Measurements from ENCODE around the gene CRHR1. TPM values are rescaled to one million over a fixed set of nuclear protein-coding genes. Genes with fewer than 3 reads are reported as not detected.

The CRHR1 gene
- total RNA-seq, 1 donor from 2014 or later: not detected

DNA sequence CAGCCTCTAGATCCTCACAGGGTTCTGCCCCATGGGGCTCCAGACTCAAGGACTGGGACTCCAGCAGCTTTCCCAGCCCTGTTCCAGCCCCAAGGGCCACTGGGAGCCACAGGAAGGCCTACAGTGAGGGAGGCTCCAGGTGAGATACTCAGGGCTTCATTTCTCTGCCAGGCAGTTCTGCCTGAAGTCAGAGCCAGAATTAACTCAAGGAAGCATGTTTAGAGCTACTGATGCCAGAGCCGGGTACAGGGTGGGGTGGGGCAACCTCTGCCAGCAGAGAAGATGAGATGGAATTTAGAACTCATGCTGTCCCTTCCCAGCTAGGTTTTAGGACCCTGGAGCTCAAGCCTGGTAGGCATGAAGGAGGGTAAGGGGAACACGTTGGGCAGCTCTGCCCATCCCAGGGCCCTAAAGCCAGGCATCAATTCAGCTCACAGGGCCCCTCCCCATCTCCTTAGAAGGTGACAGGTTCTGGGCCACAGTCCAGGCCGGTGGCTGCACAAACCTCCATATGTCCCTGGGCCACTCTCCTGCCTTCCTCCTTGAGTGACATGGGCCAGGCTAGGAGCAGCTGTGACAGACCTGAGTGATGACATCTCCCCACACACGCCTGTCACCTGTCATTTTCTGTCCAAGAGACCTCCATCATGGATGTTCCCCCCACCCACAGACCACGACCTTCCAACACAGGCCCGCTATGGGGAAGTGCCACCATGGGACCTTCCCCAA lies 36.1 kb downstream of the CRHR1 start:
- TF ChIP-seq, protein P1, sequence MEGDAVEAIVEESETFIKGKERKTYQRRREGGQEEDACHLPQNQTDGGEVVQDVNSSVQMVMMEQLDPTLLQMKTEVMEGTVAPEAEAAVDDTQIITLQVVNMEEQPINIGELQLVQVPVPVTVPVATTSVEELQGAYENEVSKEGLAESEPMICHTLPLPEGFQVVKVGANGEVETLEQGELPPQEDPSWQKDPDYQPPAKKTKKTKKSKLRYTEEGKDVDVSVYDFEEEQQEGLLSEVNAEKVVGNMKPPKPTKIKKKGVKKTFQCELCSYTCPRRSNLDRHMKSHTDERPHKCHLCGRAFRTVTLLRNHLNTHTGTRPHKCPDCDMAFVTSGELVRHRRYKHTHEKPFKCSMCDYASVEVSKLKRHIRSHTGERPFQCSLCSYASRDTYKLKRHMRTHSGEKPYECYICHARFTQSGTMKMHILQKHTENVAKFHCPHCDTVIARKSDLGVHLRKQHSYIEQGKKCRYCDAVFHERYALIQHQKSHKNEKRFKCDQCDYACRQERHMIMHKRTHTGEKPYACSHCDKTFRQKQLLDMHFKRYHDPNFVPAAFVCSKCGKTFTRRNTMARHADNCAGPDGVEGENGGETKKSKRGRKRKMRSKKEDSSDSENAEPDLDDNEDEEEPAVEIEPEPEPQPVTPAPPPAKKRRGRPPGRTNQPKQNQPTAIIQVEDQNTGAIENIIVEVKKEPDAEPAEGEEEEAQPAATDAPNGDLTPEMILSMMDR (IDR thresholded peaks at IDR 0.05; ENCODE audit: insufficient read depth, low read length, severe bottlenecking): no peak
- FAIRE-seq (no peak), DNase-seq (ENCODE audit: low read depth) (no peak)
- no peaks in the 10 kb centered on the region for H3K36me3 ChIP-seq (ENCODE audit: control insufficient read depth, insufficient read depth, low read length)
- peaks cover 2% of the 10 kb centered on the region for H3K27me3 ChIP-seq (ENCODE audit: control insufficient read depth, insufficient read depth, low read length)
- no peak overlapping the region for H3K4me3 ChIP-seq (ENCODE audit: low read depth, low read length)

DNA sequence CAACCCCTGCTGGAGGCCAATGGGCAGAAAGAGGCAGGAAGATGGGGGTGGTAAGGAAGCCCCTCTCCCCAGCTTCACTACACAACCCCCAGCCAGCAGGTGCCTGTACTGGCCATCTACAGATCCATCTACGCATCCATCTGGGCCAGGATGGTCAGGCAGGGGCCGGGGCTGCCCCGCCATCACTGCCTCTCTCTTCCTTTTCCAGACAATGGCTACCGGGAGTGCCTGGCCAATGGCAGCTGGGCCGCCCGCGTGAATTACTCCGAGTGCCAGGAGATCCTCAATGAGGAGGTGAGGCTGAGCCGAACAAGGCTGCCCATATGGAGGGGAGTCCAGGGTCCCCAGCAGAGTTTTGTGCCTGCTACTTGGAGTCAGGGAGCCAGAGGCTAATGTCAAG lies 37.0 kb downstream of the CRHR1 start:
- FAIRE-seq (no peak), DNase-seq (ENCODE audit: low read depth) (no peak)
- H3K4me3 ChIP-seq (ENCODE audit: low read depth, low read length): no peak overlapping the region
- peaks cover 2% of the 10 kb centered on the region for H3K27me3 ChIP-seq (ENCODE audit: control insufficient read depth, insufficient read depth, low read length)
- no peaks in the 10 kb centered on the region for H3K36me3 ChIP-seq (ENCODE audit: control insufficient read depth, insufficient read depth, low read length)
- TF ChIP-seq, protein P1 (IDR thresholded peaks at IDR 0.05; ENCODE audit: insufficient read depth, low read length, severe bottlenecking): no peak

DNA sequence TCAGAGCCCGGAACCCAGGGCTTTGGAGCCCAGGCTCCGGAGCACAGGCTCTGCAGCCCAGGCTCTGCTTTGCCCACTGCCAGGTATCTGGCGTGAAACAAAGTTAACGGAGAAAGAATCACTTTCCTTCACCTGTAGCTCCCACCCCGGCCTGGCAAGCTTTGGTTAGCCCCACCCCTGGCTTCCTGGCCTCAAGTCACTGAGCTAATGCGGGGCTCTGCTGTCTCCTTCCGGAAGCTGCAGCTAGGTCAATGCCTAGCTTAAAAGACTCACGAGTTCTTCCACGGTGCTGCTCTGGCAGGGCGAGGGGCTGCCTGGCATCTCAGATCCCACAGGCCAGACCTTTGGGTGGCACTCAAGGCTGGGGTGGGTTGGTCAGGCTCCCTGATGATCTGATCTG lies 39.5 kb downstream of the CRHR1 start:
- Histone ChIP-seq H3K36me3 (ENCODE audit: control insufficient read depth, insufficient read depth, low read length) (no peaks in the 10 kb centered on the region), H3K4me3 (ENCODE audit: low read depth, low read length) (no peak overlapping the region), H3K27me3 (ENCODE audit: control insufficient read depth, insufficient read depth, low read length) (peaks cover 2% of the 10 kb centered on the region)
- DNase-seq (ENCODE audit: low read depth) (no peak), FAIRE-seq (no peak)
- TF ChIP-seq, protein P1 (IDR thresholded peaks at IDR 0.05; ENCODE audit: insufficient read depth, low read length, severe bottlenecking): no peak

DNA sequence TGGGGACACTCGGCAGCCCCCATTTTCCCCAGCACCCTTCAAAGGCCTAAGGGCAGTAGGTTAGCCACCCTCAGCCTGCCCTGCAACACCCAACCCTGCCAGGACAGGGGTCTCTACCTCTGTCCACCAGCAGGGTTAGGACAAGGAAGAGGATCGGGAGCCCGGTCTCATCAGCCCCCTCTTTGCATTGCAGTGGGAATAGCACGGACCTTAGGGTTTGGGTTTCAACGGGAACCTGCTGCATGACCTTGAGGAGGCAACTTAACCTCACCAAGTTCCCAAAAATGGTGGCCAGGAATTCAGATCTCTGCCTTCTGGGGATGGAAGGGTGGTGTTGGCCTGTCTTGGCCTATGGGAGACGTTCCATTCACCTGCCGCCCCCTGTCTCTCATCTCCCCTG lies 40.4 kb downstream of the CRHR1 start:
- no peaks in the 10 kb centered on the region for H3K36me3 ChIP-seq (ENCODE audit: control insufficient read depth, insufficient read depth, low read length)
- no peak for FAIRE-seq
- no peak overlapping the region for H3K4me3 ChIP-seq (ENCODE audit: low read depth, low read length)
- H3K27me3 ChIP-seq (ENCODE audit: control insufficient read depth, insufficient read depth, low read length): peaks cover 3% of the 10 kb centered on the region
- TF ChIP-seq, protein P1 (IDR thresholded peaks at IDR 0.05; ENCODE audit: insufficient read depth, low read length, severe bottlenecking): no peak
- no peak for DNase-seq (ENCODE audit: low read depth)

DNA sequence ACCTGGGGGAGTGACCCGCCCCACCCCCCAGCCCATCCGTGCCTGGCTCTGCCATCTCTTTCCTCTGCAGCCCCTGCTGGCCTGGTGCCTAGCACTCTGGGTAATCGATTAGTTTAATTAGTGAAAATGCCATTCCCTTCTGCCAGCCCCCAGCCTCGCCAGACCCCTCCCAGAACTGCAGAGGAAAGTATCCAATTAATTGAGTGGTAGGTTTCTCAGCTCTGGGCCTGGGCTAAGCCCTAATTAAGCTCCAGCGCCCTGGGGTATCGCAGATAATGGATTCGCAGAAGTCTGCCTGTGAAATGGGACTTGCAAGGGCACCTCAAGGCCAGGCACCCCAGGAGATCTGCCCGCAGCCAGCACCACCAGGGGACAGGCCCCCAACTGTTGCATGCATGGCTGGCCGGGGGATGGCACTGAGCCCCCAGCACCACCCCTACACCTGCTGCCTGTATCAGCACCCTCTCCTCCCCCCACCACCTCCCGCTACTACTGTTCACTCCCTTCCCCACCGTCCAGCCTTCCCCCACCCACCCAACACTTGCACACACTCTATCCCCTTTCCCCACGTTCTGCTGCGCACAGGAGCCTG lies 40.9 kb downstream of the CRHR1 start:
- Histone ChIP-seq H3K36me3 (ENCODE audit: control insufficient read depth, insufficient read depth, low read length) (no peaks in the 10 kb centered on the region), H3K4me3 (ENCODE audit: low read depth, low read length) (no peak overlapping the region), H3K27me3 (ENCODE audit: control insufficient read depth, insufficient read depth, low read length) (peaks cover 2% of the 10 kb centered on the region)
- DNase-seq (ENCODE audit: low read depth) (no peak), FAIRE-seq (no peak)
- TF ChIP-seq, protein P1 (IDR thresholded peaks at IDR 0.05; ENCODE audit: insufficient read depth, low read length, severe bottlenecking): no peak

Measured in bronchial epithelial cell (primary cell).